OCI-M2 (cell line): Measurements from ENCODE around the gene IRS1.

Experiments used
- DNase-seq: peaks from one replicate; lab custom pipeline; 2025; ENCODE audit not compliant: unreplicated experiment; lab: John Stamatoyannopoulos, UW

IRS1 gene

DNA sequence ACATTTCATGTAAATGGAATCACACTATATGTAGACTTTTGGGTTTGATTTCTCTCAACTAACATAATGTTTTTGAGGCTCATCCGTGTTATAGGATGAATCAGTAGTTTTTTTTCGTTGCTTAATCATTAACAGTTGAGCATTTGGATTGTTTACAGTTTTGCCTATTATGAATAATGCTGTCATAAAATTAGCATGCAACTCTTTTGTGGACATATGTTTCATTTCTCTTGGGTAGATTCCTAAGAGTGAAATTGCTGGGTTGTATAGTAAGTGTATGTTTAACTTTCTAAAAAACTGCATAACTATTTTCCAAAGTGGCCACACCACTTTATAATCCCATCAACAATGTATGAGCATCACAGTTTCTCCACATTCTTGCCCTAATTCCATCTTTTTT lies 28.6 kb upstream of the IRS1 start:
- DNase-seq, result no peak

DNA sequence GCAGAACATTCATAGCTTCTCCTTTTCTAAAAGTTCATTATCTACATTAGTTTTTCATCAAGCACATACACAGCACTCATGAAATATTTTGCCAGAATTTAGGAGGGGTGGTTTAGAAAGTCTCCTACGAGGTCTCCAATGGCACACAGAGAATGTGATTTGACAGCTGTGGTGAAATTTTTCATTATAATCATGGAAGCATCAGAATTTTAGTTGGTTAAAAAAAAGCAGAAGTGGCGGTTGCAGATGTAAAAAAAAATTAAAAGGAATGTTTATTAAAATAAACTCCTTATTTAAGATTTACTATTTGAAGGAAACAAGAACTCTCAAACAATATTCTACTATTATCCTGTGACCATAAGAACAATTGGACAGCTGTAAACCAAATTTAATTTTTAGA lies 25.4 kb upstream of the IRS1 start:
- no peak for DNase-seq

DNA sequence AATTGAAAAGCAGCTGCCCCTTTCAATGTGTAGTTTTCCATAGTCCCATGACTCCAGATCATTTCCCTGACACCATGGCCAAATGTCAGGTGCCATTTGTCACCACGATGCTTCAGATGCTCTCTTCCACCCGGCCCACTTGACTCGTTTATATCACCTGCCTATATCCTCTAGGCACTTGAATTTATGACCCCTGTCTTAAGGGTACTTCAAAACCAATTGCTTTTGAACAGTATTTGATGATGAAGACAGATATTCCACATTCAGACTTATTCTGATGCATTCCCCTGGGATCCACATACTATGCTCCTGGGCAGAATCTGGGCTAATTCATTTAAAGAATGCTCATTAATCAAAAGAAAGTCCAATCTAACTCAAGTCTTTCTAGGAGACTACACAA lies 19.3 kb upstream of the IRS1 start:
- no peak for DNase-seq

DNA sequence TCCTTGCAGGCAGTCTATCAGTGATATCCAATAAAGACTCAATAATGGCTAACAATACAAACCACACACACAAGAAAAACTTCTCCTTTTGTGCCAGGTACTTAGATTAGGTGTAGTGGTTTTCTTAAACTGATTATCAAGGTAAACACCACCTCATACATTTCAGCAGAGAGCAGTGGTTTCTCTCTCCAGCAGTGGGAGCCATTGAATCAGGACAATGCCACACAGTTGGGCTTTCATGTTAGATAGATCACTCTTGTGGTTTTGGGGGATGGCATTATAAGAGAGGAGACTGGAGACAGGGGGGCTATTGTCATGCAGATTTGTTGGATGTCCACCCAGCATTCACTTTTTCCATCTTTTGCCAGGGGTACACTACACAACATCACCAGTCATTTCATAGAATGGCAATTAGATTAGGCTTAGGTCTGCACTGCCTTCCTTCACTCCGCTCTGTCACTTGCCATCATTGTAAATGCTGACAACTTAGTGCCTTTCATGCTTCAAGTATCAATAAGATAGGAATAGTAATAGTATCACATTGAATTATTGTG lies 13.6 kb upstream of the IRS1 start:
- DNase-seq, result no peak

DNA sequence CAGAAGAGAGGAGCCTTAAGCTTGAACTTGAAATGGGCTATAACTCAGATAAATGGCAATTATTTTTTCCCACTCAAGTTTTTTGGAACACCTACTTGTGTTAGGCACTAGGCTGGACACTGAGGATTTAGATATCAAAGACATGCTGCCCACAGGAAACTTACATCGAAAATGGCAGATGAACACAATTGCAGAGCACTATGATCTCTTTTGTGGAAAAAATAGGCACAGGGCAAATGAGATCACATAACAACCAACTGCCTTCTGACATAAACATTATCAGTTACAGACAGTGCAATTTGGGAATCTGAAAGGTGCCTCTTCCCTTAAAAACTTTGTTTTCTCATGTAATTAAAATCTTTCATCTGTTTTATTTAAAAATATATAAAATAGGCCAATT lies 3.8 kb upstream of the IRS1 start:
- DNase-seq, result no peak

DNA sequence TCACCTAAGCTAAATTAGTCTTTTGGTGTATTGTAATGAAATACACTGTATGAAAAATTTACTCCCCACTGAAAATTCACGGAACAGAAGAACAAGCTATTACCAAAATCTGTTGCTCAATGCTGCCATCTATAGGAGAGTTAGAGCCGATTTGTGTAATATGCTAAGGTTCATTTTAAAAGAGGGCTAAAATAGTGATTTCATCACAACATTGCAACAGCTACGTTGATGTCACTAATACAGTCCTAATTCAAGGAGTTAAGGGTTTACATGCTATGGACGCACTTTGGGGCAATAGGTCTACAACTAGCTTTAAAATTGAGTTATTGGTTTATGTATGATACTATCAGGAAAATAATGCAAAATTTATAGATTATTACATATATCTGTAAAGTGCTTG lies 3.0 kb upstream of the IRS1 start:
- no peak for DNase-seq

DNA sequence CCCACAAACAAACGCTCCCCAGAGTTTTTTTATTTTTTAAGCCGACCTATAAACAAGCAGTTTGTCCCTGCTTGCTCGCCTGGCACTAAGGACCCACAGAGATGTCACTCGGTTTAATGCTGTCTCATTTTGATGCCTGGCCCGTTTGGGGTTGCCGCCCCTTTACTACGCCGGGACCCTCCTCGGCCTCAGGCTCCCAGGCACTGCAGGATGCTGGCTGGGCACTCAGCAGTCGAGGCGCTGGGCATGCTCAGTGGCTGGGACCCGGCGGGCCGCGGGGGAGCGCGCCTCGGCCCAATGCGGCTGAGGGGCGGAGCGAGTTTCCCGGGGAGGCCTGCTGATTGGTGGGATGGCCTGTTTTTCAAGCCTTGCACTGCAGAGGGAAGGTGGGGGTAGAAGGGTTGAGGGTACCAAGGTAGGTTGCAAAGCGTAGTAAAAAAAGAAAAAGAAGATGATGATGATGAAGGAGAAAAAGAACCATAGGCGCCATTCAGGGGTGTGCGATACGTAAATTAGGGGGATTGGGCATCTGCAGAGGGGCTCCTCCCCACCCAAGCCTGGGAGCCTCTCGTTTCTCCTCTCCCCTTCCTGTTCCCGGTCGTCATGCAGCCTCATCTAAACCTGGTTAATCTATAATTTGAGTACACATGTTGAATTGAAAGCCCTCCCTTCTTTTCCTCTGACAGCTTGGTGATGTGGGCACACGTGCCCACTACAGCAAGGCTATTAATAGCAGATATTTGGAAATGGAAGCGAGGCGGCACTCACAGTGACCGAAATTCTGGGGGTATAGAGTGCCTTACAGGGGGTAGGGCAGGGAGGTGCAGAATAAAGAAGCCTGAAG lies 1.5 kb upstream of the IRS1 start:
- no peak for DNase-seq

DNA sequence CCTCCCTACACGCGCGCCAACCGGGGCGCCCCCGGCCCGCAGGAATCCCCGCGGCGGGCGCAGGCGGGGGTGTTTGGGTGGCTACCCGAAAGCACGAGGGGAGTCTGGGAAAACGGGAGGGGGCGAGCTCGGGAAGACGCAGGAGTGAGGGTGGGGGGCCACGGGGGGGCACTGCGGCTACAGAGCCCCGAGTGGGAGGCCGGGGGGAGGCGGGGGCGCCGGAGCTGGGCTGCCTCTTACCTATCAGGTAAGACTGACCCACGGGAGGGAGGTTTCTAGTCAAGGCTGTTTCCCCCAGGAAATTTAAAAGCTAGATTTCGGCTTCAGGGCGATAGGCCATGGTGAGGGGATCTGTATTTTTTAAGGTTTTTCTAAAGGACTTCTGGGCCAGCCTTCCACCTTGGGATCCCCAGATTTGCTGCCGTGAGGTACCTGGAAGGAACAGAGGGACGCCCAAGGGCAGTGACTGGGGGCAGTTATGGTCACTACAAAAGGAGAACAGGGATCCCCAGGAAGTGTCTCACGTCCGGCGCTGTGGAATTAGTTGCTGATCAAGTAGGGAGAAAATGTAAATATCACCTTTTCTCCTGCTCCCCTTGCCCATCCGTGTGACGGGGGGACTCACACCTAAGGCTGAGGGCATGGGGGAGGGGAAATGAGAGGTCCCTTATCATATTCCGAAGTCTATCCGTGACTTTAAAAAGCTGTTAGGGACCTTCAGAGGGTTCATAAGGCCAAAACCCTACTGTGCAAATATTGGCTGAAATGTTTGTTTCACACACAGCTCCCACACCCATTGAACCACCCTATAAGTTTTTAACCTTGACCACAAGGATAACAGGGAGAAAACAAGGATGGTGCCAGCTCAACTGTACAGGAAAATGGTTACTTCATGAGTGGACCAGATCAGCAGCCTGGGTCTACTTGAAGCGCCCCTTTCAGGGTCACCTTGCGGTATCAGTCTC lies 638 bp upstream of the IRS1 start:
- no peak for DNase-seq

DNA sequence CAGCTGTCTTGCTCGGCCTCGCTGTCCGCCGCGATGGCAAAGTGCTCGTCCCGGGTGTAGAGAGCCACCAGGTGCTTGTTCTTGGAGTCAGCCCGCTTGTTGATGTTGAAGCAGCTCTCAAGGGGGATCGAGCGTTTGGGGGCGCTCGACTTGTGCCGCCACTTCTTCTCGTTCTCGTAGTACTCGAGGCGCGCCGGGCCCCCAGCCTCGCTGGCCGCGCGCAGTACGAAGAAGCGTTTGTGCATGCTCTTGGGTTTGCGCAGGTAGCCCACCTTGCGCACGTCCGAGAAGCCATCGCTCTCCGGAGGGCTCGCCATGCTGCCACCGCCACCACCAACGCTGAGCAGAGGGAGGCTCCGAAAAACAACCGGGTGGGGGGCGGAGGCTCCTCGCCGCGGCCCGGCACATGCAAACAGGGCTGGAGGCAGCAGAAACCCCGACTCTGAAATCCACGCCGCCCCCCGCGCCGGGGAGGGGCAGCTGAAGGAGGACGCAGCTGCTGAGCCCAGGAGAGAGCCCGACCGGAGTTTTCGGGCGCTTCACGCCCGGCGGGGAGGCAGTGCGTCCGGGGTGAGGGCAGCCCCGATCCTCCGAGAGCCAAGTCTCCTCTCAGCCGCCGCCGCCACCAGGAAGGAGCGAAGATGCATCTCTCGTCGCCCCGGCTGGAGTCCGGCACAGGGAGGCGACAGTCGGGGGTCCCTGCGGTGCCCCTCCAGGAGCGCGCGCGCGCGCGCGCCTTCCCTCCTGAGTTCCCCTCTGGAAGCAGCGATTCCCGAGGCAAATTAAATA lies 1.0 kb downstream of the IRS1 start:
- no peak for DNase-seq

DNA sequence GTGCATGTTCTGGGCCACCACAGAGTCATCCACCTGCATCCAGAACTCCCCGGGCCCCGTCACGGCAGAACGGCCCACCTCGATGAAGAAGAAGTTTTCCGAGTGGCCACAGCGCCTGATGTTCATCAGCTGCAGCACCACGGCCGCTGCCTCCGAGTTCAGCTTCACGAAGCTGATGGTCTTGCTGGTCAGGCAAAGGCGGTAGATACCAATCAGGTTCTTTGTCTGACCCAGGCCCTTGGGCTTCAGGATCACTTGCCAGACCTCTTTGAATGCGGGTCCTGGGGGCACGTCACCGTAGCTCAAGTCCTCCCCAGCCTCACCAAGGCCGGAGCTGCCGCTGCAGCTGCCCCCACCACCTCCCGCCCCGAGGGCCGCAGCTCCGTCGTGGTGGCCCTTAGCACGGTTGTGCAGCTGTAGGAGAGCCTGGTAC lies 1.6 kb downstream of the IRS1 start:
- no peak for DNase-seq

DNA sequence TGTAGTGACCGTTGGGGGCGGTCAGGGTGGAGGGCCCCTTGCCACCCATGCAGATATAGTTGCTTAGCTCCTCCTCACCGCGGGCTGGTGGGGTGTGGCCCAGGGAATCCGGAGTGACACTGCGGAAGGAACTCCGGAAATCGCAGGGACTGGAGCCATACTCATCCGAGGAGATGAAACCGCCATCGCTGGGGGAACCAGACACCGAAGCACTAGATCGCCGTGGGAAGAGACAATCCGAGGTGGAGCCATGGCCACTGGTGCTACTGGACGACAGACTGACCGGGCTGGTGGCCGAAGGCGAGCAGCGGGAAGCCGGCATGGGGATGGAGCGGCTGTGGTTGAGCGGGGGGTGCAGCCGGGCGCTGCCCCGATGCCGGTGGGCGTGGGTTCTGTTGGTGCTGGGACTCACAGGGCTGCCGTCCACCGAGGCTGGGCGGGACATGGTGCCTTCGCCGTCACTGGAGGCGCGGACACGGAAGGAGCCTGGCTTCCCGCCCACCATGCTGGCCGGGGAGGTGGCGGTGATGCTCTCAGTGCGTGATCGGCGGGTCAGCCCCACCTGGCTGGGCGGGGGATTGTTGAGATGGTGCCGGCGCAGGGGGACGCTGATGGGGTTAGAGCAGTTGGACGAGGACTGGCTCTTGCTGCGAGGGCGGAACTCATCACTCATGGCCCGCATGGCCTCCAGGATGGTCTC lies 2.2 kb downstream of the IRS1 start:
- no peak for DNase-seq

DNA sequence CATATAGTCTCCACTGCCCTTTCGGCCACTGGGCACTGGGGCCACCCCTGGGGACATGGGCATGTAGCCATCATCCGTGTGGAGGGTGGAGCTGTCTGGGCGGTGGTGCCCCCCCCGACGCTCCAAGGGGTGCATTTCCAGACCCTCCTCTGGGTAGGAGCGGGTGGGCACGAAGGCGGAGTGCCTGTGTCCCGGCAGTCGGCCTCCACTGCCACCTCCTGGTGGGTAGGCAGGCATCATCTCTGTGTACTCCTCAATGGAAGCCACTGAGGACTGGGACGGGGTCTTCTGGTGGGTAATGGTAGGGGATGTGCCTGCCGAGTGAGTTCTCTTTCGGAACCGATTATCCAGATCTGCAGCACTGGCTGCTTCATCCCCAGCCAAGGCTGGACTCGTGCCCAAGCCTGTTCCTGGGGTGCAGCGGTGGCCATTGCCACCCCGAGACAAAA lies 2.8 kb downstream of the IRS1 start:
- no peak for DNase-seq

DNA sequence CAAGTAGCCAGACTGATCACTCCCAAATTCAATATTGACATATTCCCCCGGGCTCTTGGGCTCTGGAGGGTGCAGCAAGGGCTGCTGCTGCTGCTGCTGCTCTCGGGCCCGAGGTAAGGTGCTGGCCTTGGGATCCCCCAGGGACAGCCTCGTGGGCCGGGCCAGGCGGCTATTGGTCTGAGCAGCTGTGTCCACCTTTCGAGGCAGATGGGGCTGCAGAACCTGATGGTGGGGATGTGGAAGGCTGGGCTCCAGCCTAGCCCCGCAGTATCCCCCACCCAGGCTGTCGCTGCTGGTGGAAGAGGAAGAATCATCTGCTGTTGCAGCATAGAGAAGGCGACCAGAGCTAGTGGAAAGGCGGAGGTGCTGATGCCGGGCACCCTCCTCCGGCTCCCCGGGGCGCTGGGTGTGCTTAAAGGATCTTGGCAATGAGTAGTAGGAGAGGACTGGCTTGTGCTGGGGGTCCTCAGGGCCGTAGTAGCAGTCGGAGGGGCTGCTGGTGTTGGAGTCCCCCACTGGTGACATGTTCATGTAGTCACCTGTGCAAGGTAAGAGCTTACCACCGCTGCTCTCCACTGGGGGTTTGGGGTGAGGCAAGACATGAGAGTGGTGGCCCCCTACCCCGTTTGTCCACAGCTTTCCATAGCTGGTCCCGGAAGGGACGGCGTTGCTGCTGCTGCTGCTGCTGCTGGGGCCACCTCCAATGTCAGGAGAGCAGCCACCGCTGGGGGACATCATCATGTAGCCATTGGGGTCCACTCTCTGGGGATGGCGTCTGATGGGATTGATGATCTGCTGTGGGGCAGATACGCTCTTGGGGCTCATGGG lies 3.4 kb downstream of the IRS1 start:
- DNase-seq, result no peak

DNA sequence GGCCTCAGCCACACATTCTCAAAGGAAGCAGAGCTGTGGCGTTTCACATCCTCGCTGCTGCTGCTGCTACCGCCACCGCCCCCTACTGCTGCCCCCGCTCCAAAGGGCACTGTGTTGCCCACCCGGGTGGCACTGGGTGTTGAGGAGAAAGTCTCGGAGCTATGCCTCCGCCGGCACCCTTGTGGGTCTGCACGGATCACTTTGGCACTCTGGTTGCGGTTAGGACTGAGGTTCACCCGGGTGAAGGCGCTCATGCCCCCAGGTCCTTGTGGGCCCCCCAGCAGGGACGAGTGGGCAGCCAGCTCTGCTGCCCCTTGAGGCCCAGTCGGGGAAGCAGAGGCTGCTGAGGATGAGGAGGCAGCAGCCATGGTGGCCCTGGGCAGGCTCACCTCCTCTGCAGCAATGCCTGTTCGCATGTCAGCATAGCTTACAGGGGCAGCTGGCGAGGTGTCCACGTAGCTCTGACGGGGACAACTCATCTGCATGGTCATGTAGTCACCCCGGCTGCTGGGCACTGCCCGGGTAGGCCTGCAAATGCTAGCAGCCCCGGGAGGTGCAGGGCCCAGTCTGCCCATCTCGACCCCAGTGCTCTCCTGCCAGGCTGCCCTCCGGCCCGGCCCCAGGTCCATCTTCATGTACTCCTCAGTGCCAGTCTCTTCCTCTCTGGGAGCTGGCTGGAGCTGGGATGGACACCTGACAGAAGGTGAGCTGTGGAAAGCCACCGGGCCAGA lies 4.2 kb downstream of the IRS1 start:
- no peak for DNase-seq

DNA sequence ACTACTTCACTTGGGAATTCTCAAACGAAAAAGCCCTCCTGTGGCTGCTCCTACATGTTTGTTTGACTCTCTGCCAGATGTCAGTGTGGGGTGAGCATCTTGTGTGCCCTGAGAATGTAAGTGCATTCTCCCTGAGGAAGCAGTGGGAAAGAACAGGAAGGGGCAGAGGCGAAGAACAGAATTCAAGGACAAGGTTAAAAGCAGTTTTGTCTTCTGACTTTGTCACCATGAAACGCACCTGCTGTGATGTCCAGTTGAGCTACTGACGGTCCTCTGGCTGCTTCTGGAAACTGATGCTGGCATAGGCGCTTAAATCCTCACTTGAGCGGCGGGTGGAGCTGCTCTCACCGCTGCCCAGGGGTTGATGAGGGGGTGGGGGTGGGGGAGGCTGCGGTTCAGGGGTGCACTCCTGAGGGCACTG lies 4.9 kb downstream of the IRS1 start:
- DNase-seq, result no peak

DNA sequence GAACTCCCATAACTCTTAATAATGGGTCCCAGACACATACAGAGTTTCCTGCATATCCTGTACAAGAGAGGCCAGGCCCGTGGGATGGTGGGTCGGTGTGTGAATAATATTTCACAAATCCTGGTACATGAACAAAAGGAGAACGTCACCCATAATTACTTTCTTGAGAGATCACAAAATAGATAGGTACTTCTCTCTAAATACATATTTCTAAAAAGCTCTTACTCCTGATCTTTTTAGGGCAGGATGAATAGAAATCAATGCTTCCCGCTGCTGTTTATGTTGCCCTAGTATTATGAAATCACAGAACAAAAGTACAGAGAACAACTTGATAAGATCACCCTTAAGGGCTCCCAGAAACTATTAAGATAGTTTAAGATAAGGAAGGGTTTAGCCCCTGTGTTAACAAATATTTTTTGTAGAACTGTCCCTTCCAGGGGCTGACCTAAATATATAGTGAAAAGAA lies 5.4 kb downstream of the IRS1 start:
- DNase-seq, result no peak

DNA sequence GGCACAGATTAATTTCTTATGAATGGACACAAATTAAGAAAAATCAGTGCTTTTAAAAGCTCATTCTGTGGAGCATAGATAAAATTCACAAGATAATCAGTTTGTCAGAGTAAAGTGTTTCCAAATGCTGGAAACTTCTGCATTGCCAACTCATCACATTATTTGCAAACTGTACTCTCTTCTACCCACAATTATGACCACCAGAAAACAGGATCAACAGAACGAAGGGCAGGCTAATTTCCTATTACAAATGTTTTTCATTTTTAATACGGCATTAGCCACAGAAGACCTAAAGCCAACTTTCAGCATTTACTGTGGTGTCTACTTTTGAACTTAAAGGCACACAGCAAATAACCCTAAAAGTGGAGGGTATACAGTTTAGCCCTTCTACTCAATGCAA lies 6.0 kb downstream of the IRS1 start:
- DNase-seq, result no peak

DNA sequence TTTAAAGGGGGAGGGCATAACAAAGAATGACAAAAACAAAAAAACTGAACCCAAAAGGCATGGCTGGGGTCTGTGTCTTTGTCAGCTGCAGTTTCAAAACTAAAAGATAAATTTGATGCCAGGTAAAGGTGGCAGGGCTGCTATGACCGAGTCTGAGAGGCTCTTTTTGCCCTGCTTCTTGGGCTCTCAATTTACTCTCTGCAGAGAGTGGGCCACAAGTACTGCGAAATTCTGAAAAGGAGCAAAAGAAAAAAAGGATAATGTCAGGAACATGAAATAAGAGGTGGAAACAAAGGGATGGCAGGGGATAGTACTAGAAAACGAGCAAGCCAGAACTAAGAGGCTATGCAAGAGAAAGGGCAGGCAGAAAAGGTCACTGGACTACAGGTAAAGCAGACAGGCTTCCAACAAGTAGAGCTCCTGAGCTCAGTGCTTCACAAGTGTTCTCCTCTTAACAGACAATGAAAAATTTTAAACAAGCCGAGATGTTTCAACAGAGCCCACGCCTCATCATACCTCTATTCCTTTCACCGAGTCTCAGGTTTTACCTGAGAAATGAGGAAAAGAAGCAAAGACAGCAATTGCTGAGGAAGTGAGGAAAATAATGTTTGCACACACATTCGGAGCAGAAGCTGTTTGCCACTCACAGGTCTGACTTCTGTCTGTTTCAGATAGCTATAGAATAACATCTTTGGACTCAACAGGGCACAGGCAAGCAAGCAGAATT lies 7.3 kb downstream of the IRS1 start:
- DNase-seq, result no peak
